ENCODE results near the gene TINCR.
"Not testable (repeated sequence)": the region's sequence is repeated elsewhere in the genome, so short reads cannot be mapped to it uniquely, and the experiment has no call there.

- TF ChIP-seq EZH2 (IDR thresholded peaks at IDR 0.05; ENCODE audit: borderline replicate concordance, low read depth, low read length, poor library complexity, severe bottlenecking), result not testable (repeated sequence)
- TF ChIP-seq, protein P1, sequence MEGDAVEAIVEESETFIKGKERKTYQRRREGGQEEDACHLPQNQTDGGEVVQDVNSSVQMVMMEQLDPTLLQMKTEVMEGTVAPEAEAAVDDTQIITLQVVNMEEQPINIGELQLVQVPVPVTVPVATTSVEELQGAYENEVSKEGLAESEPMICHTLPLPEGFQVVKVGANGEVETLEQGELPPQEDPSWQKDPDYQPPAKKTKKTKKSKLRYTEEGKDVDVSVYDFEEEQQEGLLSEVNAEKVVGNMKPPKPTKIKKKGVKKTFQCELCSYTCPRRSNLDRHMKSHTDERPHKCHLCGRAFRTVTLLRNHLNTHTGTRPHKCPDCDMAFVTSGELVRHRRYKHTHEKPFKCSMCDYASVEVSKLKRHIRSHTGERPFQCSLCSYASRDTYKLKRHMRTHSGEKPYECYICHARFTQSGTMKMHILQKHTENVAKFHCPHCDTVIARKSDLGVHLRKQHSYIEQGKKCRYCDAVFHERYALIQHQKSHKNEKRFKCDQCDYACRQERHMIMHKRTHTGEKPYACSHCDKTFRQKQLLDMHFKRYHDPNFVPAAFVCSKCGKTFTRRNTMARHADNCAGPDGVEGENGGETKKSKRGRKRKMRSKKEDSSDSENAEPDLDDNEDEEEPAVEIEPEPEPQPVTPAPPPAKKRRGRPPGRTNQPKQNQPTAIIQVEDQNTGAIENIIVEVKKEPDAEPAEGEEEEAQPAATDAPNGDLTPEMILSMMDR (conservative IDR thresholded peaks at IDR 0.05; ENCODE audit: low read depth, low read length), result not testable (repeated sequence)
These were observed 41.0 kb upstream of the TINCR start for GRCh38 chr19:5608766-5609165.
